NCI-H187 (cell line): ENCODE results near the gene MCF2L.

Experiments used
- DNase-seq, 2 experiments: peaks; one replicate each; lab custom pipeline; 2025; lab: John Stamatoyannopoulos, UW

The MCF2L gene

DNA sequence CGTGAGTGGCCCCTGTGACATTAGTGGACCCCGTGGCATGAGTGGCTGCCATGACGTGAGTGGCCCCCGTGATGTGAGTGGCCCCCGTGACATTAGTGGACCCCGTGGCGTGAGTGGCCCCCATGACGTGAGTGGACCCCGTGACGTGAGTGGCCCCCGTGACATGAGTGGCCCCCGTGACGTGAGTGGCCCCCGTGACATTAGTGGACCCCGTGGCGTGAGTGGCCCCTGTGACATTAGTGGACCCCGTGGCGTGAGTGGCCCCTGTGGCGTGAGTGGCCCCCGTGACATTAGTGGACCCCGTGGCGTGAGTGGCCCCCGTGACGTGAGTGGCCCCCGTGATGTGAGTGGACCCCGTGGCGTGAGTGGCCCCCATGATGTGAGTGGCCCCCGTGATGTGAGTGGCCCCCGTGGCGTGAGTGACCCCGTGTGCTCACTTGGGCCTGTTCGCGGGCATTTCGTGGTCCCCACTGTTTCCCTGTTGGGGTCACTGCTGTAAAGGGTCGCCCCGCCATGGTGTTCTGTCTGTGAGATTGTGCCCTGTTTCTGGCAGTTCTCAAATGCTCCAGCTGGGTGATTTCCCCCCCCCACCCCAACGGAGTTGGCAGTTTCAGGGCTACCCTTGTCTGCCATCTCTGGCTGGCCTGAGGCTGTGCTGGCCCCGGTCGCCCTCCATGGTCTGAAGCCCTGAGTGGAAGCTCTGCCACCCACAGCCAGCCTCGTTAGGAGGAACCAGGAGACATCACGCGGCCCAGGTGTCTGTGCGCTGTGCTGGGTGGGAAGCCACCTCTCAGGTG, 64.2 kb downstream of the MCF2L start:
- DNase-seq = no peak

DNA sequence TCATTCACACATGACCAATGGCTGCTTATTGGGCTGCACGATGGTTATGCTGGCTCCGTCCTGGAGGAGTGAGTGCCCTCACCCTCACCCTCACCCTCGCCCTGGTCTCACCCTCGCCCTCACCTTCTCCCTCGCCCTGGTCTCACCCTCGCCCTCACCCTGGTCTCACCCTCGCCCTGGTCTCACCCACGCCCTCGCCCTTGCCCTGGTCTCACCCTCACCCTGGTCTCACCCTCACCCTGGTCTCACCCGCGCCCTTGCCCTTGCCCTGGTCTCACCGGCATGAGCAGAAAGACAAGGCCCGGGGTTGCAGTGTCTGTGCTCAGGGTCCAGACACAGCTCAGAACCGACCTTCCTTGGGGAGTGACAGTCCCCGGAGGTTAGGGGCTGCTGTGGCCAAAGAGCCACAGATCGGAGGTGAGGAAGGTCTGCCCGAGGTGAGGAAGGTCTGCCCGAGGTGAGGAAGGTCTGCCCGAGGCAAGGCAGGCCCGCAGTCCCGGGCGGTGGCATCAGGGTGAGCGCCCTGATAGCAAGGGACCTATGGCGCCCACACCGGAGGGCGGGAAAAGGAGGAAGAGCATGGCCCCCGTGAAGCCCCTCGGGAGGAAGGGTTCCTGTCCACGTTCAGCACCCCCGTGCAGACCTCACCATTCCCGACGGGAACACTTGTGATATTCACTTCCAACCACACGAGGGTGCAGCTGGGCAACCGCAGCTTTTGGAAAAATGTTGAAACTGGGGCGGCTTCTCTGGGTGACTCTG, 65.6 kb downstream of the MCF2L start:
- no peak for DNase-seq

DNA sequence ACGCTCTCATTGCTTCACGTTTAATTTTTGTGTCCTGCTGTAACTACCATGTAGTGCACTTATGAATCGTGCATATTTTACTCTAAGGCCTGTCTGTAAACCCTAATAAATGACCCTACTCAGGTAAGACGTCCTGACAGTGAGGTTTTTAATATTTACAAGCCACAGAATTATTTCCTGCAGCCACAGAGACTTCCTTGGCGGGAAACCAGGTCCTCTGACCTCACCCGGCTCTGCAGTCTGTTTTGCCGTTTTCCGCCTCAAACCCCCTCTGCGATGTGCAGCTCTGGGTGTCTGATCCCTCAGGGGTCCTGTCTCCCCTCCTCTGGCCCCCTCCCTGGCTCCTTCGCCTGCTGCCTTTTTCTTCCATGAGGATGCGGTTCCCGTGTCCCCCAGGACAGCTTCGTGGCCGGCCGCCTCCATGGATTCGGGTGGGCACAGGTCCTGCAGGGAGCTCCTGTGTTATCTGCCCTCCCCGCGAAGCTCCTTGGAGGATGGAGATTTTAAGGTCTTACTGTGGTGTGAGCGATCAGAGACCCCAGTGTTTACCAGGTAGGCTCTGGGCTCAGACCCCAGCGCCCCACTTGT, 66.3 kb downstream of the MCF2L start:
- no peak for DNase-seq

DNA sequence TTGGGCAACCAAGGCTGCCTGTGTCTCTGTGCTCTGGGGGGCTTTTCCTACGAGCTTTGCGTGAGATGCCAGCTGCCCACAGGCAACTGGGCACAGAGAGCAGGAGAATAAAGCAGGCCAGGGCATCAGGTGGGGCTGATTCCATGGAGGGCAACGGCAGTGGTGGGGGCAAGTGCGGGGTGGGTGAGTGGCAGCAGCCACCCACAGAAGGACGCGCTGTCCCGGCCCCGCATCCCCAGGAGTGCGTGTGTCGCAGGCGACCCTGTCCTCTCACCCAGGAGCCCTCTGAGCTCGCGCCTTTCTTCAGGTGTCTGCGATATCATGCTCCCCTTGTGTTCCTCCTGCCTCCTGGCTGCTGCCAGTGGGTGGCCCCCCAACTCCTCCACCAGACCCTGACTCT, 67.4 kb downstream of the MCF2L start:
- no peak for DNase-seq

DNA sequence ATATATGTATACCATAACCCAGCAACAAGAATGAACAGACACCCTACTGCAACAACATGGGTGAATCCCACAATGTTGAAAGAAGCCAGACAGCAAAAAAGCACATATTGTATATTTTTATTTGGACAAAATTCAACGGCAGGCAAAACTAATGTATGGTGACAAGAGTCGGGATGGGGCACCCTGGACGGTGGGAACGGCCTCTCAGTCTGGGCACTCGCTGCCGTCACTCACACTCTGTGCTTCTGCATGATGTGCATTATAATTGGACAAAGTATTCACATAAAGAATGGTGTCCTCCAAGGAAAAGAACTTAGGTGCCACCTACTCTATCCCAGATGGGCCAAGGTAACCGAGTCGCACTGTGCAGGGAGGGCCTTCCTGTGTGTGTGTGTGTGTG, 71.0 kb downstream of the MCF2L start:
- DNase-seq = no peak

DNA sequence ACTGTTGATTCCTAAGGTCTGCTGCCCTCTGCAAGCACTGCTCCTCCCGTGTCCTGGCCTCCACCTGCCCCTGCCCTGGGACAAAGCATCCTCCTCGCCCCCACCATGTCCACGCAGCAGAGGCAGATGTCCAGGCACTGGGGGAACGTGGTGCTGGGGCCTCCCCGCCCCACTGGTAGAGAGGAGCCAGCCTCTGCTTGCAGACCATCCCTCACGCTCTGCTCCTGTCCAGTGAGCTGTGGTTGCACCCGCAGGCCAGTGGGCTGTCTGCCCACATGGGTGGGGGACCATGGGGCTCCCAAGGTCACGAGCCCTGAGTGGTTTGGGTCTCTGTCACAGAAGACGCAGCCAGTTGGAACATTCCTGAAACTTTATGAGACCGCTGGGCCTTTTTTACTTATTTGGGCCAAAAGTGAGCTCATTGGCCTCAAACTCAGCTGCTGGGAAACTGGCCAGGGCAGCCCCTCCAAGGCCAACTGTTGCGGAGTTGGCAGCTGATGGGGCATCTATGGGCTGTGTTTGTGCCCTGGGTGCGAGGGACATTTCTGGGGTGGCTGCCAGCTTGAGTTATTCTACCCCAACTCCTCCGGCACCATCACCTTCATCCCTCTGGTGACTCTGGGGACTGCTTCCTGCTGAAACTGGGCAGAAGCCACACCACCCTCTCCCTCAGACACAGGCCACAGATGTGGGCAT, 71.7 kb downstream of the MCF2L start:
- DNase-seq = no peak

DNA sequence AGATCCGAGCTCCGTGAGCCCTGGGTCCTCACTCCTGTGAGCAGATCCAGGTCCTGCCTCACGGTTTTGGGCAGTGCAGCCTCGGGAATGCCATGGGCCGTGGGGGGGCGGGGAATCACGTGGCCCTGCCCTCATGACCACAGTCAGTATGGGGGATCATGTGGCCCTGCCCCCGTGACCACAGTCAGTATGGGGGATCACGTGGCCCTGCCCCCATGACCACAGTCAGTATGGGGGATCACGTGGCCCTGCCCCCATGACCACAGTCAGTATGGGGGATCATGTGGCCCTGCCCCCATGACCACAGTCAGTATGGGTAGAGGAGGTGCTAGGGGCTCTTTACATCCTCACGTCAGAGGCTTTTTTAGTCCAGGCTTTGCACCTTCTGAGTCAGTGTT, 72.3 kb downstream of the MCF2L start:
- DNase-seq = no peak

DNA sequence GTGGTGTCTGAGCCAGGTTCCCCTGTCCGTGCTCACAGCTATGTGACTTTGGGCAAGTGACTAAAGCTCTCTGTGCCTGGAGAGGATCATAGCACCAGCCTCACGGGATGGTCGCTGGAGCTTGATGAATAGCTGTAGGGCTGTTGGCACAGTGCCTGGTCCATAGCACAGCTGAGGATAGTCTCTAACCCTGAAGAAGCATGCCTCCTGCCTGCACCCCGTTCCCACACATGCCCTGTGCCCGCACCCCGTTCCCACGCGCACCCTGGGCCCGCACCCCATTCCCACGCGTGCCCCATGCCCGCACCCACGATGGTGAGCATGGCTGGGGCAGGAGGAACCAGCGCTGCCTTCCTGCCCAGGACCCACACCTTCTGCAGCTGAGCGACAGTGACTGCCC, 72.9 kb downstream of the MCF2L start:
- DNase-seq = no peak

DNA sequence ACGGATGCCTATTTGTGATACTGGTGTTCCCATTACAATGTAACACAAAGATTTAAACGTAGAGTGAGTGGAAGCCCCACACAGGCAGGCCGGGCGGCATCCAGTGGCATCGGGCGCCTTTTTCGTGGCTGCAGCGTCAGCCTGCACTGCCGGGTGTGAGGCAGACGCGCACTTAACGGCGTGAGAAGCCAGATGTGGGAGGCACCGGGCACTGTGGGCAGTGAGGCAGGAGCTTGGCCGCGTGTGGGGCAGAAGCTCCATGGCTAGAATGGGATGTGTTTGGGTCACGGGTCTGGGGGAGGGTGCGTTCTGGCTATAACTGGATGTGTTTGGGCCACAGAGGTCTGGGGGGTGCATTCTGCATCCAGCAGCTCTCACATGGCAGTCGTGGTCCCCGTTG, 73.4 kb downstream of the MCF2L start:
- DNase-seq = no peak

DNA sequence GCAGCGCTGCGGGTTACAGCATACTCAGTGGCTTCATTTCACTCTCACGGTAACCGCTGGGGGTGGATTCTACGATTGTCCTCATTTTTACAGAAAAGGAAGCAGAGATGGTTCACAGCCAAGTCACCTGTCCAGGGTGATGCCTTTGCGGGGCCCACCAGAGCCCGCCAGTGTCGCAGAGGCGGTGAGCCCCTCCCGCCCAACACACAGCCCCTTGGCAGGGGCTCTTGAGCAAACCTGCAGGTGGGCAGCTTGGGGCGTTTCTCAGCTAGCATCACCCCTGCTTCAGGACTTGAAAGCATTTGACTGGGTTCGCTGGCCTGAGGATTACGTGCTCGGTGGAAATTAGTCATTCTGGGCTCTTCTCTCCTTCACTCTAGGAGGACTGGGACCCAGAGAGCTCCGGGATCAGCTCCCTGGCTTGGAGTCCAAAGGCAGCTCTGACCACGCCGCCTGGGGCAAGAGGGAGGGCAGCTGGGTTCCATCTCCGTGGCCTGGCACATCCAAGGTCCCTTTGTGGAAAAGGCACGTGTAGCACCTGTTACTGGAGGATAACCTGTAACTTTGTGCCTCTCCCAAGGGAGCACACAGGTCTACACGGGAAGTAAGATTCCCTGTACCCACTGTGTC, 74.1 kb downstream of the MCF2L start:
- no peak for DNase-seq

DNA sequence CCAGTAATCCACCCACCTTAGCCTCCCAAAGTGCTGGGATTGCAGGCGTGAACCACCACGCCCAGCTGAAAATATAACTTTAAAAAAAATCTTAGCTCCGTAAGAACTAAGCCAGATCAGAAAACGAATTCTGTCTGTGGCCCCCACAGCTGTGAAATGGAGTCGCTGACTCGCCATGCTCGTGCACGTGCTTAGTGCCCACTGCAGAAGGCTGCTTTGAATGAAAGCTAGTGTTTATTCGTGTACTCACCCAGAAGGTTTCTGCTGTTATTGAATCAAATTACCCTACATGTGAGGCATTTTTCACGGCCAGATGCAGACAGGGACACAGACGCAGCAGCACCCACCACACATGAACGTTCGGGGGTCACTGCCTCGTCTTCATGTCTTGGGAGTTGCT, 74.9 kb downstream of the MCF2L start:
- DNase-seq = no peak

DNA sequence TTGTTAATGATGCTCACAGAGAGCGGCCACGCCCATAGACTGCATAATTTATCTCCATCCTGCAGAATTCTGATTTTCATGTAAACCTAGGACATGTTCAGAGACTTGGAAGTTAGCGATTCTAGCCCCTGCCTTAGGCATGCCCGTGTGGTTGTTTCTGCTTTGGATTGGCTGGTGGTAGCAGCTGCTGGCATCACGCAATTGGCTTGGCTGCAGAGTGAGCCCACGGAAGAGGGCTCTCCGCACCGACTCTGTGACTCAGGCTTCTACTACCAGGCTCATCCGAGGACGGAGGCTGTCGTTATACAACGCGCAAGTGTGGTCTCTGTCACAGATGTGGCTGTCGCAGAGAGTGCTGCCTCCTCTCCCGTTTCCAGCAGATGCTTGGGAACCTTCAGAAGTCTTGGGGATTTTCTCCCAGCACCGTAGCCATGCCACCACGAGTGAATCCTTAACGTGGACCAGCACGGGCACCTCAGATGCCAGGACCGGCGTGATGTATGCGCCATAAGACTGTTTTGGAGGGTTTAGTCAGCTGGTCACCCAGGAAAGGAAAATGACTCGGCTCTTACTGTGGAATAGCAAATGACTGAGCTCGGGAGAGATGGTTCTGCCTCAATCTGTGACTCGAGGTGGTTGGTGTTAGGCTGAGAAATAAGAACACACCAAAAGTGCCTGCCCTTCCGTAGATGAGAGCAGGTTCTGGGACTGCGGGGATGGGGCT, 75.5 kb downstream of the MCF2L start:
- no peak for DNase-seq

DNA sequence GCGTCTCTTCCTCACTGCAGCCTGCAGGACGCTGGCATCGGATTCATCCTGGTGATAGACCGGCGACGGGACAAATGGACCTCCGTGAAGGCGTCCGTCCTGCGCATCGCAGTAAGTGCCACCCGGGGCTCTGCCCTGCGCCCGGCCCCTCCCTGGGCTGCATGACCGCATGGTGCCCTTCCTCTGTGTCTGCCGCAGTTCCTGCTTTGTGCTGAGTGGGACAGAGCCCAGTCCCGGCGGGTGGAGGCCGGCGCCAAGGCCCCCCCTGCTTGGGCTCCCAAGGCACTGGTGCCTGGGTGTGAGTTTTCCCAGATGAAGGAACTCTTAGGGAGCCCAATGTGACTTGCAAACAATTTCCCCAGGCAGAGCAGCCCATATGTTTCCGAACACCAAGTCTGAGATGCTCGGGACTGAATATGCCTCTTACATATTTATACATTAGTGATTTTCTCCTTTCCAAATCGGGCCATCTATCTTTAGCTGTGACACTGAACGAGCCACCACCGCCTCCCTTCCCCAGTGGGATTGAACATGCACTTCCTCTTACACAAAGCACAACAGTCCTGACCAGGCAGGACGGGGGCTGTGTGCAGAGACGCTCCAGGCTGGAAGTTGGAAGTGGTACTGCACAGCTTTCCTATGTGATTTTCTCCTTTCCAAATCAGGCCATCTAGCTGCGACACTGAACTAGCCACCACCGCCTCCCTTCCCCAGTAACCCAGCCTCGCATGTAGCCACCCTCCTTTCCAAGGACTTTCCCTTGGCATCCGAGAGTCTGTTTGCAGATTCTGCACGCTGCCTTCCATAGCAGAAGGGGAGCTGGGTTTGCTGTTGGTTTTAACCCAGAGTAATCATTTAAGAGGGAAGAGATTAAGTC, 76.5 kb downstream of the MCF2L start:
- no peak for DNase-seq

DNA sequence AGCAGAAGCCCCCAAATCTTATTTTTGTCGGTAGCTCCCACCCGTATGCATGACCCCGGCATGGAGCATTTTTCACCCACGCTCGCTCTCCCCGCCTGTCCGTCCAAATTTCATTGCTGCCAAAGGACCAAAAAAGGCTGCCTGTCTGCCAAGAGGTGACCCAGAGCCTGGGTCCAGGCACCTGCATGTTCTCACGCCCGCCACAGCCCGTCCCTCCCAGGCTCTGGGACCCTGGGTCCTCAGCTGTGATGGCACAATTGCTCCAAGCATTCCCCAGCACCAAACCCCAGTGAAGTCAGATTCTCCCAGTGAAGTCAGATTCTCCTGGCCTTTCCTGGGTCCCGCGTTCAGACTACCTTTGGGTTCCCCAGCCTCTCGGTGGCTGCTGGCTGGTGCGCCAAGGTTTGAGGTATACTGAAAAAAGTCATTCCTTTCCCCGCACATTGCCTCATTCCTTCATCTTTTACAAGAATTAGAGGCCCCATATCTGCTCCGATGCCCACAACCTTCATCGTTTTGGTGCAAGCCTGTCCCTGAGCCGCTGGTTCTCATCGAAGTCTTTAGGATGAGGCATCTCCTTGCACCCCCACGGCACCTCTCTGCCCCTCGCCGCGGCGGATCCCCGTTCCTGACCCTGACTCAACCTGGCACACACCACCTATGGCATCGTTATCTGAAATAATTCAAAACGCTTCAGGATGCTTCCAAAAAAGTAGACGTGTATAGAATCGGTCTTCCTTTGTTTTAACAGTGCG, 77.3 kb downstream of the MCF2L start:
- no peak for DNase-seq

DNA sequence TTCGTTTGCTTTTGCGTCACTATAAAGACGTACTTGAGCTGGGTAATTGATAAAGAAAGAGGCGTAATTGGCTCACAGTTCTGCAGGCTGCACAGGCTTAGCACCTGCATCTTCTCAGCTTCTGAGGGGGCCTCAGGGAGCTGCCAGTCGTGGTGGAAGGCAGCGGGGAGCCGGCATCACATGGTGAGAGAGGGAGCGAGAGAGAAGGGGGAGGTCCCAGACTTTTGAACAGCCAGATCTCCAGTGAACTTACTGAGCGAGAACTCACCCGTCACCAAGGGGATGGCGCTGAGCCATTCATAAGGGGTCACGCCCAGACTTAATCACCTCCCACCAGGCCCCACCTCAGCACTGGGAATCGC, 77.8 kb downstream of the MCF2L start:
- no peak for DNase-seq

DNA sequence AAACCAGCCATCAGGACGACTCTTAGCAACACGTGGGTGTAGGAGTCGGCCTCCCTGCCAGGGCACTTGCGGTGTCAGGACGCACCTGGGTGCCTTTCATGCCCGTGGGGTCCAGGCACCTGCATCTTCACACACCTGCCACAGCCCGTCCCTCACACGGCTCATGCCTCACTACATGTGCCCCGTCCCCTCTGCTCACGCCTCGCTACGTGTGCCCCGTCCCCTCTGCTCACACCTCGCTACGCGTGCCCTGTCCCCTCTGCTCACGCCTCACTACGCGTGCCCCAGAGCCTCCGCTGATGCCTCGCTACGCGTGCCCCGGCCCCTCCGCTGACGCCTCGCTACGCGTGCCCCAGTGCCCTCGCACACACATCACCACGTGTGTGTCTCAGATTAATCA, 78.6 kb downstream of the MCF2L start:
- no peak for DNase-seq

DNA sequence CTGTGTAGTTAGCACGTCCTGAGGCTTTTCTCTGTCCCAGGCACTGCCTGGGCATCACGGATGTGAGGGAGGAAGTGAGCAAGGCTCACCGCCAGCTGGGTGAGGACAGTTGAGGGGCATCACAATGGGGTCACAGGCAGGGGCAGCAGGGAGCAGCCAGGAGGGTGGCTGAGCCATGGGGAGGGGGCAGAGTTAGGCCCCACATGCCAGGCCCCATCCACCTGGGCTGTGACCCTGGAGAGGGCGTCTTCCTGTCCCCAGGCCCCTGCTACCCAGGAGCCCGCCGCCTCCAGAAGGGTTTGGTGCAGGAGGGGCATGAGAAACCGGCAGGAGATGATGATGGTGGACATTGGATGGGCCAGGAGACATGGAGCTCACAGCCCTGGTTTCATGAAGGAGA, 79.8 kb downstream of the MCF2L start:
- no peak for DNase-seq

DNA sequence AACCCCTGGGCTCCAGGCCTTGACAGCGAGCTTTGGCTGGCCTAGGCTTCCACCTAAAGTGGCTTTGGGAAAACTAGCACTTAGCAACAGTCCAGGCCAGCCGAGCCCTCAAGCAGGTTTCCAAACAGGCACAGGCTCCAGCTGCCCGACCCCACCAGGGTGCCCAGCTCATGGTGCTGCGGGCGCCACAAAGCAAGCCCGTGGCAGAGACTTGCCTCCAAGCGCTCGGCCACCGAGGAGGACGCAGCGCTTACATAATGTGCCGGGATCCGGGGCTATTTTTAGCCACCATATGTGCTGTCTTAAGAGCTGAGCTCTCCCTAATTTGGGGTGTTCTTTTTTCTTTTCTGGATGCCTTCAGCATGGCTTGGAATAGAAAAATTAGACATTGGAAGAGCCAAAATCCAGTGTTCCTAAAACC, 80.5 kb downstream of the MCF2L start:
- no peak for DNase-seq

DNA sequence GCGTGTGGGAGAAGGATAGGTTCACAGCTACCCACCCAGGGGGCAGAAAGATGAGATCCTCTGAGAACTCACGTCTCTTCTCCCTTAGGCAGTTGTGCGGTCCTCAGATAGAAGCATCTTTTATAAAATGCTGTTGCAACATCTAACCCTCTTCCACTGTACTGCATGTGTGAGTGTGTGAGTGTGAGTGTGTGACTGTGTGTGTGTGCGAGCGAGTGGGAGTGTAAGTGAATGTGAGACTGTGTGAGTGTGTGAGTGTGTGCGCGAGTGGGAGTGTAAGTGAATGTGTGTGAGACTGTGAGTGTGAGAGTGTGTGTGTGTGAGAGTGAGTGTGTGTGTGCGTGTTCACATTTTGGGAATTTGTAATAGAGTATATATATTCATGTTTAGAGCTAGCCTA, 81.0 kb downstream of the MCF2L start:
- DNase-seq = no peak
